HEK293 (cell line): Measurements from ENCODE around the gene B4GALT5.

Experiments used
- BCL11A ChIP-seq: fragments of 450-650 bp; formaldehyde crosslinking; IDR thresholded peaks from 2 replicates; pipeline ENCODE4 v1.5.1; 2016; ENCODE audit warnings: low read depth, missing biosample characterization, missing genetic modification characterization
- ZBTB21 ChIP-seq: fragments of 450-650 bp; formaldehyde crosslinking; IDR thresholded peaks from 2 replicates; pipeline ENCODE4 v1.5.1; 2017; ENCODE audit warnings: missing biosample characterization, missing genetic modification characterization
- ZFP37 ChIP-seq: fragments of 450-650 bp; formaldehyde crosslinking; IDR thresholded peaks from 2 replicates; pipeline ENCODE4 v1.5.1; 2016; ENCODE audit warnings: missing biosample characterization, missing genetic modification characterization
- ZNF473 ChIP-seq: fragments of 450-650 bp; formaldehyde crosslinking; IDR thresholded peaks from 2 replicates; pipeline ENCODE4 v1.5.1; 2017; ENCODE audit warnings: missing biosample characterization, missing genetic modification characterization
- ZNF747 ChIP-seq: fragments of 450-650 bp; formaldehyde crosslinking; IDR thresholded peaks from 2 replicates; pipeline ENCODE4 v1.5.1; 2016; ENCODE audit warnings: missing biosample characterization, missing genetic modification characterization

DNA sequence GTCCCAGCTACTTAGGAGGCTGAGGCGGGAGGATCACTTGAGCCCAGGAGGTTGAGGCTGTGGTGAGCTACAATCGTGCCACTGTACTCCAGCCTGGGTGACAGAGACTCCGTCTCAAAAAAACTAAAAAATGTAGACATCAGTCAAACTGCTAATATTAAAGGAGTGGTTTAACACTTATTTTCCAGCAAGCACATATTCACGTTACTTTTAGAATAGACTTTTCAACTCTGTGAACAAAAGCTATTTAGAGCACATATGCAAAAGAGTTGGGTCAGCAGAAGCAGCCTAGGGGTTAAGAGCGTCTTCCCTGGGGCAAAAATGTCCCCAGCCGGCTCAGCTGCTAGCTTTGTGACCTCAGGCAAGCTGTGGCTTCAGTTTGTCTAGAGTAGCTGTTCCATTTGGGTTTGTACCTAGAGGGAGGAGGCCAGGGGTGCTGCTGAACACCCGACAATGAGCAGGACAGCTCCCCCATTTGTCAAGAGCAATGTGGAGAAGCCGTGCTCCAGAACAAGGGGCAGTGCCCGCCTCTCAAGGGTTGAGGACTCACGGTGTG, 83.2 kb downstream of the B4GALT5 start:
- TF ChIP-seq BCL11A (tag by site-specific recombination) (no peak), ZBTB21 (tag by site-specific recombination) (no peak), ZNF747 (tag by site-specific recombination) (no peak), ZFP37 (no peak), ZNF473 (tag by site-specific recombination) (no peak)
